Adipose tissue (tissue), 3 donors: ENCODE results near the gene LGALS12. TPM values are rescaled to one million over a fixed set of nuclear protein-coding genes. Genes with fewer than 3 reads are reported as not detected.

Experiments used
- H3K27ac ChIP-seq: one replicate; pipeline ENCODE4 v1.5.1; 2013; ENCODE audit warnings: low read depth, low read length
- WGBS, 3 donors: extraction: QIAGEN DNeasy Blood & Tissue Kit; methylation state at CpG; one replicate each; pipeline ENCODE4 v1.1.7; 2013; 5-methylcytosine and 5-hydroxymethylcytosine counted together
- polyA plus RNA-seq, 3 donors: library from polyadenylated mRNA; stranded (reverse); fragments of 200-250 nt; gene quantifications; one replicate each; pipeline ENCODE4 v1.2.3, GENCODE V29; 2013
- donor health status: healthy with polysubstance abuse.
- donor health status: Bipolar disorder and iron deficiency.
- donor health status: healthy.

The LGALS12 gene
- polyA plus RNA-seq, 3 donors = 24.6 to 205 (median 72.4) TPM

DNA sequence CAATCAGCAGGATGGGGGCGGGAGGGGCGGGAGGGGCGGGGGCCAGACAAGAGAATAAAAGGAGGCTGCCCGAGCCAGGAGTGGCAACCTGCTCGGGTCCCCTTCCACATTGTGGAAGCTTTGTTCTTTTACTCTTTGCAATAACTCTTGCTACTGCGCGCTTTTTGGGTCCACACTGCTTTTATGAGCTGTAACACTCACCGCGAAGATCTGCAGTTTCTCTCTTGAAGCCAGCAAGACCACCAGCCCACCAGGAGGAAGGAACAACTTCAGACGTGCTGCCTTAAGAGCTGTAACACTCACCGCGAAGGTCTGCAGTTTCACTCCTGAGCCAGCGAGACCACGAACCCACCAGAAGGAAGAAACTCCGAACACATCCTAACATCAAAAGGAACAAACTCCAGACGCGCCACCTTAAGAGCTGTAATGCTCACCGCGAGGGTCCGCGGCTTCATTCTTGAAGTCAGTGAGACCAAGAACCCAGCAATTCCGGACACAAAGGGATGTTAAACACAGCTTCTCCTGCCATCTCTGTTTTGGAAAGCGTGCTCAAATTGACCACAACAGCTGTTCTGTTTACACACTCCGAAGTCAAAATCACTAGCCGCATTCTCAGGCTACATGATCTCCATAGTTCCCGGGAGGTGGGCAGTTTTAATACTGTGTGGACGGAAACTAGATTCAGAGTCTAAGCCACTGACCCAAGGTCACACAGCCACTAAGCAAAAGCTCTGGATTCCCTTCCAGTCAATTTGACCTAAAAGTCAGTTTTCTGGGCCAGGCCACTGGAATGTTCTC lies 45.4 kb downstream of the LGALS12 start:
- no peak overlapping the region for H3K27ac ChIP-seq
- 62 to 87% (median 72%) methylated on average over 27 of the region's 27 CpGs for WGBS, 3 donors

GRCh38 chr11:63551889-63552266 lies 46.0 kb downstream of the LGALS12 start:
- WGBS, 3 donors = 79 to 89% (median 80%) methylated on average over 6 of the region's 6 CpGs
- H3K27ac ChIP-seq = no peak overlapping the region

DNA sequence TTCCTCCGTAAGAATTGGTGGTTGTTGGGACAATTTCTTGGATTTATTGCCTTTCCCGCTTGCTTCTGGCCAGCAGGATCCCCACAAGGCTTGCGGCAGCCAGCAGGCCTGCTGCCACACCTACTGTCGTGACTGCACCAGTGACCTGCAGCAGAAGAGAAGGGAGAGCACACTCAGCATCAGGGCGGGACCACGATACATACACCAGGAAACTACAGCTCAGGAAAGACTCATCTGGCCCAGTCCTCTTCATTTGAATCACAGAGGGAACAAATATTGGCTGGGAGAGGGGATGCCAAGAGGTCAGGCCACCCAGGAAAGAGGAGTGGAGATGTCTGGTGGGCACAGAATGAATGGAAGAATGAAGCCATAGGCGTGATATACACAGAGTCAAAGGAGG lies 47.0 kb downstream of the LGALS12 start:
- WGBS, 3 donors = 77 to 84% (median 79%) methylated on average over 7 of the region's 7 CpGs
- no peak overlapping the region for H3K27ac ChIP-seq

DNA sequence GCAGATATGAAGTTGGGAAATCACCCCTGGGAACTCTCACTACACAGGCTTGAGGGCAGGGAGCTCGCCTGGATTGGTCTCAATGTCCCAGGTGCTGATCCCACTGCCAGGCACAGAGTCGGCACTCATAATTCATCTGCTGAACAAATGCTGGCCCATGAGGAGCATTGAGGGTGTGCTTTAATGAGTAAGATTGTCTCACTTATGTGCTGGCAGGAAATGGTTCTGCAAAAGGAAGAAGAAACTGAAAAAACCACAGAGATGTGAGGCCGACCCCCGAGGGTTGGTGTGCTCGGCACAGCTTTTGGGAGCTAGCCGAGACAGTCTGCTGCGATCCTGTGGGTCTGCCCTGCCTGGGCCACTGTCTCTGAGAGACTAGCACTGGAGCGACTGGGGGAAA lies 47.9 kb downstream of the LGALS12 start:
- H3K27ac ChIP-seq = no peak overlapping the region
- 37 to 67% (median 40%) methylated on average over 8 of the region's 8 CpGs for WGBS, 3 donors

DNA sequence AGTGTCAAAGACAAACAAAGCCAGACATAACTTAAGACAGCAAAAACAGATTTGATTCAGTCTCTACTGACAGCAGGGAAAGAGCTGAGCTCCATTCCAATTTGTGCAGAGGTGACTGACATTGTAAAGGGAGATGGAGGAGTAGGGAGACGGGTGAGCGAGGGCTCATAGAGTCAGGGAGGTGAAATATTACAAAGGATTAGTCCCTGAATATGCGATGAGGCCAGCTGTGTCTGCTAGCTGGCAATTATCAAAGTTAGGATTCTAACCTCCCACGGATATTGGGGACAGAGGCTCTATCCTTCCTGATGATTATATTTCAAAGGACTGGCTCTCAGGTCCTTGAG lies 49.0 kb downstream of the LGALS12 start:
- no peak overlapping the region for H3K27ac ChIP-seq
- WGBS, 3 donors = 77 to 83% (median 77%) methylated on average over 4 of the region's 4 CpGs

- H3K27ac ChIP-seq = no peak overlapping the region
- 73 to 77% (median 77%) methylated on average over 7 of the region's 7 CpGs for whole genome bisulfite sequencing, 3 donors
These were observed 50.6 kb downstream of the LGALS12 start for GRCh38 chr11:63556404-63557013.

DNA sequence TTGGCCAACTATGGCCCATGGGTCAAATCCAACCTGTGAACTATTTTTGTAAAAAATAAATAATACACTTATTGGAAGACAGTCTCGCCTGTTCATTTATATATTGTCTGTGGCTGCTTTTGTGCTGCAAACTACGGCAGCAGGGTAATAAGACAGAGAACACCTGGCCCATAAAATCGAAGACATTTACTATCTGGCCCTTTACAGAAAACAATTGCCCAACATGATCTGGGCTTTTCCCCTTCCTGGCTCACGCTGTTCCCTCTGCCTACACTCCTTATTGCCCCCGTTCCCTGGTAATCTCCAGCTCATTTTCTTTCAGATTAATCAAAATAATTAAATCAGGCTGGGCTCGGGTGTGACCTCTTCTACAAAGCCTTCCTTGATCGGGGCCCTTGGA lies 51.7 kb downstream of the LGALS12 start:
- WGBS, 3 donors = 74 to 88% (median 78%) methylated on average over 7 of the region's 7 CpGs
- no peak overlapping the region for H3K27ac ChIP-seq

DNA sequence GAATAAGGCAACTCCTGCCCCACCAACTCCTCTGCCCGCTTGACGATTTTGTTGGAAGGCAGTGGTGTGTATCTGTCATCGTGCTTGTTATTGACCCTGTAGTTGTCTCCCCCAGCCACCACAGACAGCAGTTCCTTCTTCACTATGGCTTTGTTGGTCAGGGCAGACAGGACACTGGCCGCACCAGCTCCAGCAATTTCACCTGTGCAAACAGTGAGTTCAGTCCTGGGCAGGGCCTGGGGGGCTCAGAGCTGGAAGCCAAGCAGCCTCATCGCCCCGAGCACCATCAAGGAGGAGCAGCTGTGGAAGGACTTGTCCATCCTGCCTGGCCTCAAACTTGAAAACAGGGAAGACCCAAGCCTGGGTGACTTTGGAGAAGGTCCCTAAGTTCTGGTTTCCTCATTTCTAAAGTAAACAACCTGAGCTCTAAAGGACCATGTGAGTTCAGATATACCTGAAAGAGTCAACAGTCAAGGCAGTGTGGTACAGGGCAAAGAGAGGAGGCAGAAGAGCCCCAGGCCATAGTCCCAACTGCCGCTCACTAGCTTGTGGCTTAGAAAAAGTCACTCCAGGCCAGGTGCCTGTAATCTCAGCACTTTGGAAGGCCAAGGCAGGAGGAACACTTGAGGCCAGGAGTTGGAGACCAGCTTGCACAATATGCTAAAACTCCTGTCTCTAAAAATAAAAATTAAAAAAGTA lies 52.7 kb downstream of the LGALS12 start:
- H3K27ac ChIP-seq = no peak overlapping the region

DNA sequence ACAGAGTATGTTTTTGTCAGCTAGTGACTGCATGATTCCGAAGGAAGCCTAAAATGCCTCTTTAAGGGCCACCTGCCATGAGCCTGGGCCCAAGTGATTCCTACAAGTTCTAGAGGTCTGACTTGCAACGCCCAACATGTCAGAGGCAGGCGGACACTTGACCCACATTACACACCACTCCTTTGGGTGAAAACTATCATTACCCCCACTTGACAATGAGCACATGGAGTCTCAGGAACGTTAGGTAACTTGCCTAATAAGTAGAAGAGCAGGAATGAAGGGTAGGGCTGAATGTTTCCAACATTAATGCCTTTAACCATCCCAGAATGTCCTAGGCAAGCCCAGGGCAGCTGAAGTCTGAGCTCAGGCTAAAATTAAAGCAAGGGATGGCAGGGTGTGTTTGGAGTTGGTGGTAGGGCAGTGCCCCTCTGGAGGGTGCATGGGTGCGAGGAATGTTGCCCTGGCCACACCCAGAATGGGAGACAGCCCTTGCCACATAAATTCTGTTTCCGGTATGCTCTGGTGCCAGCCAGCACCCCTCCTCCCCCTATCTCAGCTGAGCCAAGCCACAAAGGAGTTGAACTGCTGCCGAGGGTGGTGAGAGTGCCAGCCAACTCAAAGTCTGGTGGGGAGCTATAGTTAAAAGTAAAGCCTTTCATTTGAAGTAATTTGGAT lies 54.8 kb downstream of the LGALS12 start:
- 54 to 78% (median 61%) methylated on average over 7 of the region's 7 CpGs for WGBS, 3 donors
- no peak overlapping the region for H3K27ac ChIP-seq

More for the DNA sequence above, 52.7 kb downstream of the LGALS12 start:
- 94 to 95% (median 95%) methylated on average over 7 of the region's 7 CpGs for whole genome bisulfite sequencing, 3 donors

DNA sequence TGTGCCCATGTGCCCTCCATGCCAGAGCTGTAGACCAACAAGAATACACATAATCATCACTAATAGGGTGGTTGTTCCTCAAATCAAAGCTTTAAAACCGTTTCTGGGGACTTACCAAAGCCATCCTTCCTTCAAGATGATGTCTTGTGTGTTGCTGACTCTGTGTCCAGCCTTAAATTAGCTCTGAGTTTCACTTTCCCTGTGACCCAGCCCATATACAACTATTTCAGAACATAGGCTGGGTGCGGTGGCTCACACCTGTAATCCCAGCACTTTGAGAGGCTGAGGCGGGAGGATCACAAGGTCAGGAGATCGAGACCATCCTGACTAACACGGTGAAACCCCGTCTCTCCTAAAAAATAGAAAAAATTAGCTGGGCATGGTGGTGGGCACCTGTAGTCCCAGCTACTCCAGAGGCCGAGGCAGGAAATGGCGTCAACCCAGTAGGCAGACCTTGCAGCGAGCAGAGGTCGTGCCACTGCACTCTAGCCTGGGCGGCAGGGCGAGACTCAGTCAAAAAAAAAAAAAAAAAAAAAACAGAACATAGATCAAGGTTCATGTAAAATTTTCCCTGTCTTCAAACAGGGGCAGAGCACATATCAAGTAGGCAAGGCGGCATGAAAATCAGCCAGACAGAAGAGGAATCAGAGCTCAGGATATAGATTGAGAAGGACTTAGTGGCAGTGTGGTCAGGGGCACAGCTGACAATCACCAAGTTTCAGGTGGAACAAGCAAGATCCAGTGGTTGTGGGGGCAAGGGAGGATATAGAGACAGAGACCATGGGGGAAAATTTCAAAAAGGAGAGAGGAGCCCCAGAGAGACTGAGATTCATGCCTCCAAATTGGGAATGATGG lies 57.5 kb downstream of the LGALS12 start, which contains the start of gene PLAAT2:
Gene PLAAT2 (minus strand): TSS at position 179 of the 855 bp plus-strand sequence. CDS start 55 bp downstream, at position 124.
- 89 to 95% (median 92%) methylated on average over 13 of the region's 13 CpGs for WGBS, 3 donors
- H3K27ac ChIP-seq = no peak within 1 kb of the TSS

- 77 to 81% (median 79%) methylated on average over 7 of the region's 7 CpGs for whole genome bisulfite sequencing, 3 donors
- no peak overlapping the region for H3K27ac ChIP-seq
These were observed 58.3 kb downstream of the LGALS12 start for GRCh38 chr11:63564056-63564774.

- no peak overlapping the region for H3K27ac ChIP-seq
- WGBS, 3 donors = 81 to 87% (median 84%) methylated on average over 4 of the region's 4 CpGs
These were observed 59.0 kb downstream of the LGALS12 start for GRCh38 chr11:63564784-63565350.

Other genes with a start within 250 kb of the LGALS12 start
- not detected for gene SLC22A9, start 136.3 kb upstream of the LGALS12 start, polyA plus RNA-seq
- 10 to 100 TPM in 2 of 3 donors, 1 to 10 TPM in 1; 5.0 to 27.7 (median 11.1) TPM for gene PLAAT5, start 14.9 kb upstream of the LGALS12 start, polyA plus RNA-seq
- 10 to 100 TPM in 2 of 3 donors, 1 to 10 TPM in 1; 7.7 to 53.9 (median 20.1) TPM for gene PLAAT4, start 30.7 kb downstream of the LGALS12 start, polyA plus RNA-seq
- gene PLAAT2, start 57.3 kb downstream of the LGALS12 start, polyA plus RNA-seq = 1 to 10 TPM in 1 of 3 donors, under 1 TPM in 1, not detected in 1; 0.13 to 1.5 TPM
- gene PLAAT3, start 108.3 kb downstream of the LGALS12 start, polyA plus RNA-seq = 100 to 1,000 TPM in 2 of 3 donors, 10 to 100 TPM in 1; 57.4 to 771 (median 200) TPM
- gene ATL3, start 165.3 kb downstream of the LGALS12 start, polyA plus RNA-seq = 10 to 100 TPM in 2 of 3 donors, 1 to 10 TPM in 1; 7.7 to 21.3 (median 16.6) TPM
- 100 to 1,000 TPM in 1 of 3 donors, 10 to 100 TPM in 2; 74.9 to 196 (median 91.9) TPM for gene RTN3, start 175.4 kb downstream of the LGALS12 start, polyA plus RNA-seq